CD4-positive, CD25-positive, alpha-beta regulatory T cell (primary cell): Measurements from ENCODE around the gene CCSER1. TPM values are rescaled to one million over a fixed set of nuclear protein-coding genes. Genes with fewer than 3 reads are reported as not detected.

Experiments
- ATAC-seq, 2 donors: fragments of 150-1000 bp; cut with Tn5 transposase; one replicate each; pipeline ENCODE4 v1.10.0; 2021; ENCODE audit warnings: low read depth in 2 of 2, moderate number of reproducible peaks in 2 of 2, moderate library complexity in 1 of 2
- DNase-seq, 3 donors: peaks; one replicate each; pipeline versions ENCODE4 v3.0.0 to v3.0.0-alpha.2; 2012 to 2022; ENCODE audit warnings: mixed read lengths in 1 of 3
- H3K27ac ChIP-seq: one replicate; pipeline ENCODE4 v1.7.0; 2013; ENCODE audit warnings: mild to moderate bottlenecking, low read length; ENCODE audit not compliant: insufficient read depth, poor library complexity, severe bottlenecking
- H3K27me3 ChIP-seq: one replicate; pipeline ENCODE4 v1.7.0; 2013; ENCODE audit warnings: low read length; ENCODE audit not compliant: control insufficient read depth, insufficient read depth
- H3K36me3 ChIP-seq: one replicate; pipeline ENCODE4 v1.7.0; 2013; ENCODE audit warnings: mild to moderate bottlenecking, low read length, moderate library complexity; ENCODE audit not compliant: control insufficient read depth, insufficient read depth
- H3K4me1 ChIP-seq: 2 replicates; pipeline ENCODE4 v1.7.0; 2013; ENCODE audit warnings: mild to moderate bottlenecking, low read length; ENCODE audit not compliant: insufficient read depth, control insufficient read depth, poor library complexity, severe bottlenecking
- H3K4me3 ChIP-seq: one replicate; pipeline ENCODE4 v1.7.0; 2013; ENCODE audit warnings: low read depth, mild to moderate bottlenecking, low read length, moderate library complexity
- H3K9me3 ChIP-seq, 2 experiments: 1 replicate in 1 of 2; 2 replicates in 1 of 2; pipeline ENCODE4 v1.7.0; 2013; ENCODE audit warnings: low read length in 2 of 2, mild to moderate bottlenecking in 1 of 2, moderate library complexity in 1 of 2; ENCODE audit not compliant: control insufficient read depth in 2 of 2
- H3K27ac Mint-ChIP-seq, 3 donors: one replicate each; pipeline ENCODE4 v1.8.0; 2020 to 2022; ENCODE audit warnings: mild to moderate bottlenecking in 3 of 3, mixed read lengths in 3 of 3, moderate library complexity in 2 of 3
- H3K27me3 Mint-ChIP-seq: one replicate; pipeline ENCODE4 v1.8.0; 2022; ENCODE audit warnings: mild to moderate bottlenecking, mixed read lengths
- H3K36me3 Mint-ChIP-seq: one replicate; pipeline ENCODE4 v1.8.0; 2020; ENCODE audit warnings: mixed read lengths
- H3K4me1 Mint-ChIP-seq, 4 donors: one replicate each; pipeline ENCODE4 v1.8.0; 2020 to 2022; ENCODE audit warnings: mixed read lengths in 4 of 4, mild to moderate bottlenecking in 1 of 4
- H3K4me3 Mint-ChIP-seq, 4 donors: one replicate each; pipeline ENCODE4 v1.8.0; 2020 to 2022; ENCODE audit warnings: mild to moderate bottlenecking in 4 of 4, mixed read lengths in 4 of 4, moderate library complexity in 3 of 4
- H3K9me3 Mint-ChIP-seq, 7 donors: one replicate each; pipeline ENCODE4 v1.8.0; 2020 to 2022; ENCODE audit warnings: mixed read lengths in 7 of 7, mild to moderate bottlenecking in 3 of 7, moderate library complexity in 2 of 7
- polyA plus RNA-seq, 4 donors: library from polyadenylated mRNA; unstranded; fragments of 300-500 nt; fragmentation: Illumina TruSeq; gene quantifications; one replicate each; pipeline ENCODE4 v1.2.3, GENCODE V29; 2021
- total RNA-seq: library from RNA; stranded (reverse); gene quantifications from one replicate; pipeline ENCODE4 v1.2.3, GENCODE V29; 2022

The CCSER1 gene
- total and polyA plus RNA-seq, 5 donors from 2014 or later = 0.20 to 0.60 TPM; not detected in 3

DNA sequence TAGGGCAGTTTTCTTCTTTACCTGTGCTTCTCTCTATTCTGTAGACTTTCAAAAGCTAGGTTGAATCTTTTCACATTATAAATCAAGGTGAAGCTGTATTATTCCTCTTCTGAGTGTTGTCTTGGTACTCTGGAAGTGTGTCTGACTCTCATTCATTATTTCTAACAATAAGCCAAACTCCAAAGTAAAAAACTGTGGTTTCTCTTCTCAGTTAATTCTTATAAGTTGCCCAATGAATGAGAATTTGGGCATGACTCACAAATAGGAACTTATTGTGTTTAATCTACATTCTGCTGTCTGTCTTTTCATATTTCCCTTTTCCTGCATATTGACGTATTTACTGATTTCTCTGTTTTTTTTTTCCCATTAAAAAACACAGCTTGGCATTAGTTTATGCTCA, 714.5 kb downstream of the CCSER1 start:
- Histone ChIP-seq H3K36me3 (no peaks in the 10 kb centered on the region), H3K4me3 (no peak overlapping the region), H3K27ac (no peak overlapping the region), H3K4me1 (no peaks in the 10 kb centered on the region), H3K27me3 (no peaks in the 10 kb centered on the region), H3K9me3 (no peaks in the 10 kb centered on the region)
- no peaks in the 10 kb centered on the region for H3K27me3 Mint-ChIP-seq
- no peaks in the 10 kb centered on the region for H3K4me1 Mint-ChIP-seq
- H3K9me3 Mint-ChIP-seq = peaks cover 0 to 7% (median 4%) of the 10 kb centered on the region in 7 donors
- H3K36me3 Mint-ChIP-seq = no peaks in the 10 kb centered on the region
- ATAC-seq = no peak
- H3K27ac Mint-ChIP-seq = no peak overlapping the region
- peak overlapping the region in 1 of 4 donors; percentile 38 for H3K4me3 Mint-ChIP-seq
- DNase-seq = no peak

DNA sequence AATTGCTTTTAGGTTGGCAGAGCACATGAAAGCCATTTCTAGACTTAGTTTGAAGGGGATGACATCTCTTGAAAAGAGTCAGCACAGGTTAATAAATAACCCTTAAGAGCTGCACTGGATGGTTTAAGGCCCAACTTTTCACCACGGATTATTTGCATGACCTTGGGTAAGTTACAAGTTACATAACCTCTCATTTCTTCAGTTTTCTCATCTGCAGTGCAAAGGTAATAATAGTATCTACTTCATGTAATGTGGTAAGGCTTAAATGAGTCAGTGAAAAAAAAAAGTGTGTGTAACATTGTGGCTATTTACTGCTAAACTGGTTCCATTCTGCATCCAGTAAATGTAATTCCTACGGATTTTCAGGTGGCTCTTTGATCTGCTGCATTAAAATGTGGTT, 715.8 kb downstream of the CCSER1 start:
- no peaks in the 10 kb centered on the region for H3K36me3 Mint-ChIP-seq
- DNase-seq (no peak), ATAC-seq (no peak)
- H3K27ac Mint-ChIP-seq = no peak overlapping the region
- no peaks in the 10 kb centered on the region for H3K4me1 ChIP-seq
- no peaks in the 10 kb centered on the region for H3K27me3 ChIP-seq
- H3K9me3 ChIP-seq = no peaks in the 10 kb centered on the region
- peaks cover 0 to 7% (median 4%) of the 10 kb centered on the region in 7 donors for H3K9me3 Mint-ChIP-seq
- no peak overlapping the region for H3K27ac ChIP-seq
- H3K4me1 Mint-ChIP-seq = no peaks in the 10 kb centered on the region
- H3K4me3 Mint-ChIP-seq = no peak overlapping the region
- H3K27me3 Mint-ChIP-seq = no peaks in the 10 kb centered on the region
- H3K36me3 ChIP-seq = no peaks in the 10 kb centered on the region
- H3K4me3 ChIP-seq = no peak overlapping the region

DNA sequence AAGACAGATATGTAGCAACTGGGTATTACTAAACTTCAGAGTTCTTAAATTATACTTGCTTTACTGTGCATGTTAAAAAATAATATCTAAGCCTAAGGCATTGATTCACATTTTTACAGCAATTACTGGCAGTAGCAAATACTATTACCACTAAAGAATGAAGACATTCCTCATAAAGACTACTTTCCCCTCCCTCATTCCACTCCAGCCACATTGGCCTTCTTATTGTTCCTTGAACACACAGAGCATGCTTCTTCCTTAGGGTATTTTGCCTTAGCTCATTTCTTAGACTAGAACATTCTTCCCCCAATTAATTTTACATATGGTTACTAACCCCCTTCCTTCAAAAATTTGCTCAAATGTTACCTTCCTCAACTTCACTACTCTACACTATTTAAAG, 717.0 kb downstream of the CCSER1 start:
- Mint-ChIP-seq H3K9me3 (peaks cover 0 to 10% (median 4%) of the 10 kb centered on the region in 7 donors), H3K4me3 (no peak overlapping the region), H3K27ac (peak overlapping the region in 1 of 3 donors; percentile 58)

DNA sequence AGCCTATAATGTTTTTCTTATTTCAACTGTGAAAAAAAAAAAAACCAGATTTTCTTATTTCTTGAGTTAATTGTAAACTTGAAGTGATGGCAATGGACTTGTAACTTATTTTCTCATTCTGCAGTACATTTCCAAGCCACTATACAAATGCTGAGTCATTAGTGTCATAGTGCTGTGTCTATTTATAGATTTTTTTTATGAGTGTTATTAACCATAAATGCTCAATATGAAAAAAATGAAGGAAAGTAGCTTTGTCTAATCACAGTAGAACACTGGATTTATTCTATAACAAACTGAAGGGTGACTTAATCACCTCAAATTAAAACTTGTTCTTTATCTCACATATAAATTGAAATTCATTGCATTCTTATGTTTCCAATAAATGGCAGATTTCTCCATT, 718.6 kb downstream of the CCSER1 start:
- no peaks in the 10 kb centered on the region for H3K4me1 ChIP-seq
- Mint-ChIP-seq H3K4me1 (no peaks in the 10 kb centered on the region), H3K27ac (no peak overlapping the region), H3K36me3 (no peaks in the 10 kb centered on the region), H3K9me3 (peaks cover 0 to 12% (median 4%) of the 10 kb centered on the region in 7 donors), H3K27me3 (no peaks in the 10 kb centered on the region), H3K4me3 (no peak overlapping the region)
- H3K9me3 ChIP-seq = peaks cover 0 to 6% of the 10 kb centered on the region in 2 experiments
- H3K4me3 ChIP-seq = no peak overlapping the region
- no peaks in the 10 kb centered on the region for H3K27me3 ChIP-seq
- no peaks in the 10 kb centered on the region for H3K36me3 ChIP-seq
- ATAC-seq (no peak), DNase-seq (no peak)
- H3K27ac ChIP-seq = no peak overlapping the region

More for the DNA sequence above, 717.0 kb downstream of the CCSER1 start:
- Histone ChIP-seq H3K27ac (no peak overlapping the region), H3K4me1 (no peaks in the 10 kb centered on the region), H3K9me3 (no peaks in the 10 kb centered on the region), H3K4me3 (no peak overlapping the region), H3K27me3 (no peaks in the 10 kb centered on the region), H3K36me3 (no peaks in the 10 kb centered on the region)
- no peaks in the 10 kb centered on the region for H3K4me1 Mint-ChIP-seq
- DNase-seq (no peak), ATAC-seq (no peak)
- H3K36me3 Mint-ChIP-seq = no peaks in the 10 kb centered on the region
- H3K27me3 Mint-ChIP-seq = no peaks in the 10 kb centered on the region

DNA sequence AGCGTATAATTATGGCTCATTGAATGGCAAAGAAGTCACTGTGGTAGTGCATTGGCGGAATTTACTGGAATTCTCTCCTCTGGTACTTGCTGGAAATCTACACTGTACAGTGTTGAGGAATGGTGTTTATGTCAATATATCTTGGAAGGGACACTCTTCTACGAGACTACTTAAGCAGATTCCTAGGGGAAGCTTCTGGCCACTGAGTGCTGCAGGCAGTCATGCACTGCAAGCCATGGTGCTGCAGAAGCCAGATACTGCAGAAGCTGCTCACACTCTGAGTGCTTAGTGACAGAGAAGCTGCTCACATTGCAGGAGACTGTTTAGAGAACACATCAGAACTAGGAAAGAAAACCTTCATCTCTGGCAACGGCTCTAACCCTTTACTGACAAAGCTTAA, 725.0 kb downstream of the CCSER1 start:
- H3K4me3 ChIP-seq = no peak overlapping the region
- no peak overlapping the region for H3K27ac ChIP-seq
- ATAC-seq (no peak), DNase-seq (no peak)
- H3K9me3 ChIP-seq = peaks cover 0 to 8% of the 10 kb centered on the region in 2 experiments
- peaks cover 0 to 12% (median 2%) of the 10 kb centered on the region in 7 donors for H3K9me3 Mint-ChIP-seq
- H3K4me3 Mint-ChIP-seq = no peak overlapping the region
- H3K27me3 ChIP-seq = no peaks in the 10 kb centered on the region
- no peaks in the 10 kb centered on the region for H3K27me3 Mint-ChIP-seq
- H3K4me1 Mint-ChIP-seq = no peaks in the 10 kb centered on the region
- H3K27ac Mint-ChIP-seq = no peak overlapping the region
- H3K36me3 ChIP-seq = no peaks in the 10 kb centered on the region
- no peaks in the 10 kb centered on the region for H3K36me3 Mint-ChIP-seq
- H3K4me1 ChIP-seq = no peaks in the 10 kb centered on the region

DNA sequence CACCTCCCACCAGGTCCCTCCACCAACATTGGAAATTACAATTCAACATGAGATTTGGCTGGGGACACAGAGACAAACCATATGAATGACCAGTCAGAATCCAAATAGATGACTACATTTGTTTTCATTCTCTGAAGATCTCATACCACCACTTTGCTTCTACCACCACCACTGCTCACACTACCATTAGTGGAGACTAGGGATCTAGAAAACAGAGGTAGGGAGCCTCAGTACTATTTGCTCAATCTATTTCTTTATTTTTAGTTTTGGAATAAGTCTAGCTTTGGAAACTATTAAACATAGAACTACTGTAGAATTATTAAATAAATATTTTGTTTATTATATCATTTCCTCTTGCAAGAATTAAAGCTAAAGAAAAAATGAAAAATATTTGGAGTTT, 727.9 kb downstream of the CCSER1 start:
- DNase-seq (no peak), ATAC-seq (no peak)
- H3K9me3 ChIP-seq = peaks cover 0 to 10% of the 10 kb centered on the region in 2 experiments
- Mint-ChIP-seq H3K27me3 (no peaks in the 10 kb centered on the region), H3K27ac (no peak overlapping the region), H3K36me3 (no peaks in the 10 kb centered on the region), H3K4me3 (no peak overlapping the region), H3K9me3 (peaks cover 0 to 6% (median 0%) of the 10 kb centered on the region in 7 donors), H3K4me1 (no peaks in the 10 kb centered on the region)
- no peaks in the 10 kb centered on the region for H3K27me3 ChIP-seq
- H3K4me3 ChIP-seq = no peak overlapping the region
- no peak overlapping the region for H3K27ac ChIP-seq
- no peaks in the 10 kb centered on the region for H3K36me3 ChIP-seq
- H3K4me1 ChIP-seq = no peaks in the 10 kb centered on the region

DNA sequence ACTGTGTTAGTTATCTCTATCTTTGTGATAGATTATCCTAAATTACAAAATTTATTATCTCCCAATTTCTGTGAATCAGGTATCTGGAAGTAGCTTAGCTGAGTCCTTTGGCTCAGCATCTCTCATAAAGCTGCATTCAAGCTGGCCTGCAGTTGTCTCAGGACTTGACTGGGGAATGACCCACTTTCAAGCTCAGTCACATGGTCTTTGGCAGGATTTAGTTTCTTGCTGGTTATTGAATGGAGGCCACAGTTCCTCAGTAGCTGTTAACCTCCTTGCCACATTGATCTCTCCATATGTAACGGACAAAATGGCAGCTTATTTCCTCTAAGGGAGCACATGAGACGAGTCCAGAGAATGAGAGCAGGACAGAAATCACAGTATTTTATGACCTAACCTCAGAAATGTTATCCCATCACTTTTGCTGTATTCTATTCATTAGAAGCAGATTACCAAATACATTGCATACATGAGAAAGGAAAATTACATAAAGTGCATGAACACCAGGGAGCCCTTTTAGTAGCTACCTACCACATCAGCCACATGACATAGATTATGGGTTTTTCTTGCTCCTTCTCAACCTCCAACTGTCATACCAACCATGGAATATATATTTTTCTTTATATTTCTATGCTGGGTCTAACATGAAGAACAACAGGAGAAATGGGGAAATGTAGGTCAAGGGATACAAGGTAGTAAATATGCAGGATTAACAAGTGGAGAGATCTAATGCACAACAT, 730.1 kb downstream of the CCSER1 start:
- H3K4me3 ChIP-seq = no peak overlapping the region
- no peaks in the 10 kb centered on the region for H3K27me3 ChIP-seq
- H3K27me3 Mint-ChIP-seq = no peaks in the 10 kb centered on the region
- no peaks in the 10 kb centered on the region for H3K4me1 ChIP-seq
- DNase-seq = no peak
- peaks cover 0 to 7% of the 10 kb centered on the region in 2 experiments for H3K9me3 ChIP-seq
- no peaks in the 10 kb centered on the region for H3K36me3 ChIP-seq
- H3K9me3 Mint-ChIP-seq = peaks cover 0 to 4% (median 0%) of the 10 kb centered on the region in 7 donors
- H3K36me3 Mint-ChIP-seq = no peaks in the 10 kb centered on the region
- no peak for ATAC-seq
- no peak overlapping the region for H3K4me3 Mint-ChIP-seq
- H3K27ac ChIP-seq = no peak overlapping the region
- H3K4me1 Mint-ChIP-seq = no peaks in the 10 kb centered on the region
- no peak overlapping the region for H3K27ac Mint-ChIP-seq

DNA sequence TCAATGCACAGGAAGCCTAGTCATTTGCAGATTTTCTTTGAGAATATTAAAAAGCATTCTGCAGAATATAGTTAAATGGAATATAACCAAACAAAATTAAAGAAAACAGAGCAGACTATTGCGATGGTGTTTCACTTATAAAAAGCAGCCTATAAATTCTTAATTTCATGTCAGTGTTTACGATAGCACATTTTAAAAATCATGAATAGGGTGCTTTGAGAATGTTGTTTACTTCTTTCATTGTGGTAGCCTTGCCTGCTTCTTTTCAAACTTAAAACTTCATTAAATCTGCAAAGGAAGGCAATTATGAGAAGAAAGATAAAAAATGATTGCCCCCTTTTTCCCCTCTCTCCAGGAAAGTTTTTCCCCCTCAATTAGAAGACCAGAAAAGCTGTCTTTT, 748.6 kb downstream of the CCSER1 start:
- Mint-ChIP-seq H3K27ac (no peak overlapping the region), H3K36me3 (no peaks in the 10 kb centered on the region), H3K4me3 (no peak overlapping the region), H3K9me3 (peaks cover 3 to 22% (median 11%) of the 10 kb centered on the region in 7 donors), H3K27me3 (no peaks in the 10 kb centered on the region), H3K4me1 (no peaks in the 10 kb centered on the region)
- no peak overlapping the region for H3K27ac ChIP-seq
- ATAC-seq (no peak), DNase-seq (no peak)
- peaks cover 0 to 9% of the 10 kb centered on the region in 2 experiments for H3K9me3 ChIP-seq
- no peaks in the 10 kb centered on the region for H3K27me3 ChIP-seq
- no peaks in the 10 kb centered on the region for H3K36me3 ChIP-seq
- H3K4me1 ChIP-seq = no peaks in the 10 kb centered on the region
- no peak overlapping the region for H3K4me3 ChIP-seq
